ENCODE results near the gene ADAMTSL3. TPM values are rescaled to one million over a fixed set of nuclear protein-coding genes. Genes with fewer than 3 reads are reported as not detected.

The ADAMTSL3 gene
- polyA plus RNA-seq, 1 experiment: 0.05 TPM

DNA sequence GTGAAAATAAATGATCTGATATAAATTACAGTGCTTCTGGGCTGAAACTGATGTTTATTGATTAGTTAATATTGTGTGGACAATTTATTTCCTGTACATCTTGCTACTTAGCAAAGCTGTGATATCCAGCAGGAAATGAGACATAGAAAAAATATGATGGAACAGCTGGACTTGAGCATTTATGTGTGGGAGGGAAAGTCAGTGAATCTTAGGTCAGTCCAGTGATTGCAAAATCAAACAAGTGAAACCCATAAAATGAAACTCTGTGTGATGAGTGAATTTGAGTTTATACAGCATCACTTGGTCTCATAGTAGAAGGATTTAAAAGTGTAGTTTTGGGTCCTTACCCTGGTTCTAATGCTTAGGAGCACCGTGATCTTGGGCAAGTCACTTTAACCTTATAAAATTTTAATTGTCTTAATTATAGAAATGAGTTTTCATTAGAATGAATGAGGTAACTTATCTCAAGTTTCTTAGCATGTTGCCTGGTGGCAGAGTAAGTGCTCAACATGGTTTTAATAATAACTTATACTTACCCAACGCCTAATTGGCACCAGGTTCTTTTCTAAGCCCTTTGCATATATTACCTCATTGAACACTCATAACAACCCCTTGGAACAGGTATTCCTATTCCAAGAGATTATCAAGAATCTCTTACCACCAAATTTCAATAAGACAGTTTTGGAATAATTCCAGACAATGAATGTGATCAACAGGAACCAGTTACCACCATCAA lies 194.6 kb downstream of the ADAMTSL3 start:
- Histone ChIP-seq H3K9me3 (ENCODE audit: control insufficient read depth, insufficient read depth, low read length) (no peaks in the 10 kb centered on the region), H3K4me3 (ENCODE audit: low read depth, low read length) (no peak overlapping the region), H3K27me3 (ENCODE audit: control insufficient read depth, insufficient read depth, low read length) (no peaks in the 10 kb centered on the region), H3K27ac (ENCODE audit: low read depth, low read length) (peak overlapping the region; percentile 49)
- peak; percentile 86 for DNase-seq (ENCODE audit: low read depth, low spot score)
- no peak for TF ChIP-seq CTCF (IDR thresholded peaks at IDR 0.05; ENCODE audit: low read depth, low read length)
- POLR2A ChIA-PET: no interaction called here
- CTCF ChIA-PET: no interaction called here

DNA sequence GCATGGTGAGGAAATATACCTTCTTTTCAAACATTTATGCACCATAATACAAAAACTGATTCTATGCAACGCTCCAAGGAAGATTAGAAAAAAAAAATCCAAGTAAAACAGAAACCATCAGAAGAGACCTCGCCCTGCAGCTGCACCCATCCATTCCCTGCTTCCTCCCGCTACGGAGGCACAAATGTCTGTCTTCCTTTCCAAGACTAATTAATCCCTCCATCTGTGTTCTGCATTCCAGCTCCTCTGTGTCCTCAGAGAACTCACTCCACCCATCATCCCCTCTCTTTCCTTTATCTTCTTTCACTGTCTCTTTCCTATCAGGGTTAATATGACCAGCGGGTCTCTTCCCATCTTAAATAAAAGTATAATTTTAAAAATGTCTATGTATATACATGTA lies 196.1 kb downstream of the ADAMTSL3 start:
- Histone ChIP-seq H3K4me3 (ENCODE audit: low read depth, low read length) (no peak overlapping the region), H3K27me3 (ENCODE audit: control insufficient read depth, insufficient read depth, low read length) (no peaks in the 10 kb centered on the region), H3K9me3 (ENCODE audit: control insufficient read depth, insufficient read depth, low read length) (no peaks in the 10 kb centered on the region), H3K27ac (ENCODE audit: low read depth, low read length) (no peak overlapping the region)
- CTCF ChIA-PET: interaction anchor here (1.3 kb wide), 1 partner anchor 12 kb away, joined by 4 read pairs; no protein-coding TSS in a partner anchor
- no peak for DNase-seq (ENCODE audit: low read depth, low spot score)
- TF ChIP-seq CTCF (IDR thresholded peaks at IDR 0.05; ENCODE audit: low read depth, low read length): no peak
- POLR2A ChIA-PET: no interaction called here

DNA sequence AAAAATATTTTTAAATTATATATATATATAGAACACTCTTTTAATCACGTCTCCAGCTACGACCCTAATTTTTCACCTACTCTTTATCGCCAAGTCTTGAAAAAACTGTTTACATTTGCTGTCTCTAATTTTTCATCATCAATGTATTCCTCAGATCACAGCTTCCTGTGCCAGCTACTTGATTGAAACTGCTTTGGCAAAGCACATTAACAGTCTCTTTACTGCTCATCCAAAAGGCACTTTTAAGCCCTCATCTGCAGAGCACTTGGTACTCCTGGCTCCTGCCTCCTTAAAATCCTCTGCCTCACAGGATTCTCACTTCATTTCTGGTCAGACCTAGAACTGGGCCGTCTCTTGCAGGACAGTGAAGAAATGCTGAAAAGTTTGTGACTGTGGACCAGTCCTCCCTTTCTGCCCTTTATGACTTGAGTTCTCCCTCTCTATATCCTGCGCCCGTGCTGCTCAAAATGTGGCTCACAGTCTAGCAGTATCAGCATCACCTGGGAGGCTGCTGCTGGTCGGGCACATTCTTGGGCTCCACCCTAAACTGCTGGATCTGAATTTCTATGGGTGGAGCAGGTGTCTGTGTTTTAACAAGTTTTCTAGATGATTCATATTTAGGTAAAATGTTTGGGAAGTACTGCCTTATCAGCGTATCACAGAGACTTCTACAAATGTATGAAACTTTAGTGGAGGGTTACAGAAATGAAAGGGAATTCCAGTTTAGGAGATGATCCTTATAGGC lies 196.8 kb downstream of the ADAMTSL3 start:
- no peaks in the 10 kb centered on the region for H3K27me3 ChIP-seq (ENCODE audit: control insufficient read depth, insufficient read depth, low read length)
- no peak for DNase-seq (ENCODE audit: low read depth, low spot score)
- POLR2A ChIA-PET: no interaction called here
- H3K9me3 ChIP-seq (ENCODE audit: control insufficient read depth, insufficient read depth, low read length): no peaks in the 10 kb centered on the region
- H3K4me3 ChIP-seq (ENCODE audit: low read depth, low read length): no peak overlapping the region
- no peak overlapping the region for H3K27ac ChIP-seq (ENCODE audit: low read depth, low read length)
- TF ChIP-seq CTCF (IDR thresholded peaks at IDR 0.05; ENCODE audit: low read depth, low read length): no peak
- CTCF ChIA-PET: interaction anchor here (1.3 kb wide), 1 partner anchor 13 kb away, joined by 4 read pairs; no protein-coding TSS in a partner anchor

- no peaks in the 10 kb centered on the region for H3K9me3 ChIP-seq (ENCODE audit: control insufficient read depth, insufficient read depth, low read length)
- CTCF ChIA-PET: no interaction called here
These were observed 199.3 kb downstream of the ADAMTSL3 start for GRCh38 chr15:83853232-83853631.

More at GRCh38 chr15:83853232-83853631, 199.3 kb downstream of the ADAMTSL3 start:
- Histone ChIP-seq H3K27me3 (ENCODE audit: control insufficient read depth, insufficient read depth, low read length) (no peaks in the 10 kb centered on the region), H3K4me3 (ENCODE audit: low read depth, low read length) (no peak overlapping the region), H3K27ac (ENCODE audit: low read depth, low read length) (no peak overlapping the region)
- POLR2A ChIA-PET: no interaction called here
- no peak for TF ChIP-seq CTCF (IDR thresholded peaks at IDR 0.05; ENCODE audit: low read depth, low read length)
- DNase-seq (ENCODE audit: low read depth, low spot score): no peak

Data from AG04450 (cell line).